ENCODE measurements around the gene CFAP46.
"Not testable (repeated sequence)": the region's sequence is repeated elsewhere in the genome, so short reads cannot be mapped to it uniquely, and the experiment has no call there.

DNA sequence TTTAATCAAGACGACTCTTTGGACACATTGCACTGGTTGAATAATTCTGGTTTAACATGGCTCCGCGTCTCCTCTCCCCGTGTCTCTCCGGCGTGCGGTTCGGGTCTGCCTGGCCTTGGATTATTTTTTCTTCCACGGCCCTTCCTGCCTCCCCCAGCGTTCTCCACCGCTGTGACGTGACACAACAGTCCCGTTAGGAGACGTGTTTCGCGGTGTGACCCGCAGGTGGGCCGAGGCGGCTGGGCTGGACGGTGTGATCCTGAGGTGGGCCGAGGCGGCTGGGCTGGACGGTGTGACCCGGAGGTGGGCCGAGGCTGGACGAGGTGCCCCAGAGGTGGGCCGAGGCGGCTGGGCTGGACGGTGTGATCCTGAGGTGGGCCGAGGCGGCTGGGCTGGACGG, 144.4 kb downstream of the CFAP46 start:
- TF ChIP-seq ZNF384 (IDR thresholded peaks at IDR 0.05); FOXA1 (IDR thresholded peaks at IDR 0.05); FOXM1 (IDR thresholded peaks at IDR 0.05; ENCODE audit: borderline replicate concordance); SUZ12 (IDR thresholded peaks at IDR 0.05); SP1 (IDR thresholded peaks at IDR 0.05); ARNT (IDR thresholded peaks at IDR 0.05); CTBP1 (IDR thresholded peaks at IDR 0.05; ENCODE audit: borderline replicate concordance); LEF1 (IDR thresholded peaks at IDR 0.05; ENCODE audit: borderline replicate concordance): not testable (repeated sequence)
